PC-9 (cell line): ENCODE data around the gene SIX1. TPM values are rescaled to one million over a fixed set of nuclear protein-coding genes. Genes with fewer than 3 reads are reported as not detected.

Source experiments
- BruUV-seq: library from RNA; stranded (reverse); fragments of 400-500 nt; replicated peaks from 2 replicates; lab custom pipeline; 2021; lab: Mats Ljungman, UMichigan
- CTCF ChIA-PET: fragments of 300-600 bp; sonication (Branson Sonifier 250); formaldehyde crosslinking; loops from one replicate; lab custom pipeline; 2022; ENCODE audit warnings: antibody characterized with exemption; lab: Charles Lee
- POLR2A ChIA-PET: fragments of 300-600 bp; sonication (Branson Sonifier 250); formaldehyde crosslinking; loops from one replicate; lab custom pipeline; 2022; ENCODE audit warnings: antibody characterized with exemption; ENCODE audit not compliant: unreplicated experiment; lab: Charles Lee
- DNase-seq, 2 experiments: peaks; one replicate each; pipeline versions ENCODE4 v3.0.0 to v3.0.0-alpha.2; 2015 to 2022; ENCODE audit warnings: mixed read lengths in 1 of 2
- H2AFZ ChIP-seq: fragments of 200-600 bp; sonication (generic); 2 replicates; pipeline ENCODE4 v1.8.1; 2017; ENCODE audit warnings: antibody characterized with exemption
- H3F3A ChIP-seq: fragments of 200-600 bp; sonication (generic); 2 replicates; pipeline ENCODE4 v1.8.1; 2017; ENCODE audit warnings: antibody characterized with exemption, mild to moderate bottlenecking, low read depth; ENCODE audit not compliant: insufficient read depth
- H3K27ac ChIP-seq: fragments of 200-600 bp; sonication (generic); 2 replicates; pipeline ENCODE4 v1.6.1; 2016; ENCODE audit warnings: mixed run types
- H3K27me3 ChIP-seq: fragments of 200-600 bp; sonication (generic); 2 replicates; pipeline ENCODE4 v1.6.1; 2016; ENCODE audit warnings: low read depth, mixed run types; ENCODE audit not compliant: insufficient read depth
- H3K36me3 ChIP-seq: fragments of 200-600 bp; sonication (generic); 2 replicates; pipeline ENCODE4 v1.6.1; 2016; ENCODE audit warnings: low read depth, mixed run types
- H3K4me1 ChIP-seq: fragments of 200-600 bp; sonication (generic); replicated peaks from 2 replicates; pipeline ENCODE4 v1.6.1; 2016; ENCODE audit warnings: mixed run types; ENCODE audit not compliant: insufficient read depth
- H3K4me2 ChIP-seq: fragments of 200-600 bp; sonication (generic); 2 replicates; pipeline ENCODE4 v1.6.1; 2017; ENCODE audit warnings: mixed run types
- H3K4me3 ChIP-seq: fragments of 200-600 bp; sonication (generic); 2 replicates; pipeline ENCODE4 v1.6.1; 2016; ENCODE audit warnings: mixed run types
- H3K79me2 ChIP-seq: fragments of 200-600 bp; sonication (generic); 2 replicates; pipeline ENCODE4 v1.6.1; 2017; ENCODE audit warnings: low read depth, mixed run types
- H3K9me2 ChIP-seq: fragments of 200-600 bp; sonication (generic); 2 replicates; pipeline ENCODE4 v1.8.1; 2017; ENCODE audit warnings: mild to moderate bottlenecking; ENCODE audit not compliant: insufficient read depth
- H3K9me3 ChIP-seq: fragments of 200-600 bp; sonication (generic); 2 replicates; pipeline ENCODE4 v1.8.1; 2016; ENCODE audit warnings: low read depth; ENCODE audit not compliant: insufficient read depth
- H4K20me1 ChIP-seq: fragments of 200-600 bp; sonication (generic); 2 replicates; pipeline ENCODE4 v1.8.1; 2017; ENCODE audit not compliant: insufficient read depth
- CTCF ChIP-seq: fragments of 200-600 bp; sonication (generic); conservative IDR thresholded peaks from 2 replicates; pipeline ENCODE4 v1.6.1; 2017; ENCODE audit warnings: mixed run types, antibody characterized with exemption, mild to moderate bottlenecking, moderate library complexity
- EZH2 ChIP-seq: fragments of 200-600 bp; sonication (generic); IDR thresholded peaks from 2 replicates; pipeline ENCODE4 v1.8.0; 2017; ENCODE audit warnings: antibody characterized with exemption, low read depth
- intact Hi-C: fragments of 100-400 bp; cut with micrococcal nuclease; formaldehyde crosslinking; loops from one replicate; pipeline ENCODE4 v1.10.0; 2022; ENCODE audit not compliant: unreplicated experiment
- total RNA-seq: library from RNA; stranded (reverse); gene quantifications from 2 replicates; pipeline ENCODE4 v1.2.3, GENCODE V29; 2021

Gene SIX1
- total RNA-seq, 1 experiment from 2014 or later = 8.1 TPM

GRCh38 chr14:60652674-60653651, 3.7 kb upstream of the SIX1 start:
- intact Hi-C loops = loop anchor here (10.0 kb wide), 1 partner anchor 212 kb away; no protein-coding TSS in a partner anchor
- no peak overlapping the region for H2AFZ ChIP-seq

GRCh38 chr14:60651796-60652673, 2.8 kb upstream of the SIX1 start:
- H3K9me2 ChIP-seq = no peaks in the 10 kb centered on the region
- no TSS peak for BruUV-seq
- no peak overlapping the region for H3K27ac ChIP-seq
- TF ChIP-seq EZH2 (no peak), CTCF (no peak)
- no peaks in the 10 kb centered on the region for H3K36me3 ChIP-seq
- peaks cover 16% of the 10 kb centered on the region for H3K79me2 ChIP-seq
- no peak for DNase-seq
- no peaks in the 10 kb centered on the region for H3K27me3 ChIP-seq
- no peak overlapping the region for H3K4me3 ChIP-seq
- H3K4me2 ChIP-seq = no peak overlapping the region
- H3K9me3 ChIP-seq = no peaks in the 10 kb centered on the region
- no peaks in the 10 kb centered on the region for H4K20me1 ChIP-seq
- H3K4me1 ChIP-seq = no peaks in the 10 kb centered on the region
- peaks cover 4% of the 10 kb centered on the region; the same call in 1 of the 2 replicates for H3F3A ChIP-seq
- POLR2A ChIA-PET = no interaction called here
- intact Hi-C loops = loop anchor here (10.0 kb wide), 1 partner anchor 213 kb away; no protein-coding TSS in a partner anchor
- CTCF ChIA-PET = no interaction called here
- H2AFZ ChIP-seq = no peak overlapping the region

More at GRCh38 chr14:60652674-60653651, 3.7 kb upstream of the SIX1 start:
- Histone ChIP-seq H3K4me2 (no peak overlapping the region), H3K4me3 (no peak overlapping the region), H3K9me2 (no peaks in the 10 kb centered on the region), H3K27me3 (no peaks in the 10 kb centered on the region), H3K79me2 (peaks cover 7% of the 10 kb centered on the region), H3K27ac (no peak overlapping the region), H3K9me3 (no peaks in the 10 kb centered on the region), H3K4me1 (0 out of 2 replicates have a peak, but pooled peaks cover 5% of the 10 kb centered on the region), H3F3A (no peaks in the 10 kb centered on the region; the same call in 1 of the 2 replicates), H4K20me1 (no peaks in the 10 kb centered on the region), H3K36me3 (no peaks in the 10 kb centered on the region)
- DNase-seq = no peak
- BruUV-seq = no TSS peak
- ChIA-PET POLR2A (no interaction called here), CTCF (no interaction called here)
- no peak for TF ChIP-seq CTCF
- TF ChIP-seq EZH2 = no peak
